H1 (cell line): ENCODE results near the gene NAA10. TPM values are rescaled to one million over a fixed set of nuclear protein-coding genes. Genes with fewer than 3 reads are reported as not detected.

ENCODE experiments used
- CTCF ChIA-PET: fragments of 300-600 bp; sonication (Branson Sonifier 250); formaldehyde crosslinking; loops from one replicate; lab custom pipeline; 2021; ENCODE audit not compliant: partially characterized antibody; lab: Charles Lee
- POLR2A ChIA-PET: fragments of 300-600 bp; sonication (Branson Sonifier 250); formaldehyde crosslinking; loops from one replicate; lab custom pipeline; 2021; ENCODE audit warnings: inconsistent platforms; ENCODE audit not compliant: partially characterized antibody; lab: Charles Lee
- DNase-seq, 2 experiments: peaks; one replicate each; pipeline versions ENCODE4 v3.0.0 to v3.0.0-alpha.2; 2010 to 2022; ENCODE audit warnings: low spot score in 2 of 2, low read depth in 1 of 2, mixed read lengths in 1 of 2
- FAIRE-seq: peaks from 2 replicates; lab custom pipeline; 2011; peaks lifted over from hg19 to GRCh38; lab: Jason Lieb, UNC
- H2AFZ ChIP-seq: 2 replicates; pipeline ENCODE4 v1.8.1; 2012; ENCODE audit warnings: low read length, inconsistent platforms
- H2AK5ac ChIP-seq: 2 replicates; pipeline ENCODE4 v1.6.1; 2013; ENCODE audit warnings: low read depth, low read length
- H2BK120ac ChIP-seq: replicated peaks from 2 replicates; pipeline ENCODE3; 2013; ENCODE audit warnings: low read depth, low read length, inconsistent platforms
- H2BK12ac ChIP-seq: 2 replicates; pipeline ENCODE4 v1.6.1; 2013; ENCODE audit warnings: low read depth, low read length
- H2BK15ac ChIP-seq: 2 replicates; pipeline ENCODE4 v1.6.1; 2013; ENCODE audit warnings: low read length
- H2BK20ac ChIP-seq: 2 replicates; pipeline ENCODE4 v1.6.1; 2013; ENCODE audit warnings: low read length
- H2BK5ac ChIP-seq: 2 replicates; pipeline ENCODE4 v1.6.1; 2013; ENCODE audit warnings: low read depth, low read length
- H3K14ac ChIP-seq: 2 replicates; pipeline ENCODE4 v1.6.1; 2013; ENCODE audit warnings: inconsistent platforms; ENCODE audit not compliant: insufficient read length
- H3K18ac ChIP-seq: 2 replicates; pipeline ENCODE4 v1.6.1; 2013; ENCODE audit warnings: low read length; ENCODE audit errors: extremely low read depth
- H3K23ac ChIP-seq: 2 replicates; pipeline ENCODE4 v1.6.1; 2013; ENCODE audit warnings: inconsistent platforms; ENCODE audit not compliant: insufficient read length
- H3K23me2 ChIP-seq: 2 replicates; pipeline ENCODE4 v1.6.1; 2013; ENCODE audit warnings: low read depth, low read length
- H3K27ac ChIP-seq: 2 replicates; pipeline ENCODE4 v1.6.1; 2011; ENCODE audit warnings: low read depth, low read length, inconsistent platforms
- H3K27me3 ChIP-seq, 4 experiments: replicated peaks in 1 of 4; 1 replicate in 1 of 4; 2 replicates in 3 of 4; pipeline versions ENCODE4 v1.6.1 to v1.8.1; 2011 to 2013; ENCODE audit warnings: low read length in 3 of 4, mild to moderate bottlenecking in 3 of 4, inconsistent platforms in 2 of 4, mixed read lengths in 2 of 4, moderate library complexity in 1 of 4; ENCODE audit not compliant: control insufficient read depth in 3 of 4, insufficient read depth in 3 of 4; ENCODE audit errors: extremely low read depth in 1 of 4
- H3K36me3 ChIP-seq, 4 experiments: 2 replicates each; pipeline versions ENCODE4 v1.6.1 to v1.8.1; 2011 to 2013; ENCODE audit warnings: mild to moderate bottlenecking in 4 of 4, low read length in 3 of 4, moderate library complexity in 2 of 4, control low read depth in 1 of 4, inconsistent platforms in 1 of 4; ENCODE audit not compliant: insufficient read depth in 4 of 4, control insufficient read depth in 2 of 4
- H3K4ac ChIP-seq: replicated peaks from 2 replicates; pipeline ENCODE3; 2013; ENCODE audit warnings: low read length, low read depth, mixed read lengths, inconsistent platforms; ENCODE audit not compliant: insufficient read length
- H3K4me1 ChIP-seq, 4 experiments: replicated peaks in 1 of 4; 1 replicate in 1 of 4; 2 replicates in 3 of 4; pipeline versions ENCODE4 v1.6.1 to v1.8.1; 2011 to 2013; ENCODE audit warnings: low read length in 3 of 4, inconsistent platforms in 2 of 4, mixed read lengths in 1 of 4; ENCODE audit not compliant: insufficient read depth in 4 of 4, control insufficient read depth in 3 of 4
- H3K4me2 ChIP-seq, 2 experiments: 2 replicates each; pipeline versions ENCODE4 v1.6.1 to v1.8.1; 2011 to 2013; ENCODE audit warnings: low read depth in 2 of 2, low read length in 2 of 2, control low read depth in 1 of 2, inconsistent platforms in 1 of 2, mild to moderate bottlenecking in 1 of 2; ENCODE audit not compliant: insufficient read depth in 1 of 2
- H3K4me3 ChIP-seq, 4 experiments: fragments of 200-600, 300-600 bp in 1 of 4; sonication (generic), shearing (Covaris generic), sonication (Bioruptor Twin) in 1 of 4; 2 replicates each; pipeline versions ENCODE4 v1.5.1 to v1.8.1; 2011 to 2016; ENCODE audit warnings: low read length in 4 of 4, low read depth in 3 of 4, control low read depth in 2 of 4, inconsistent platforms in 2 of 4, mild to moderate bottlenecking in 2 of 4, mixed read lengths in 1 of 4, moderate library complexity in 1 of 4; ENCODE audit not compliant: insufficient read depth in 2 of 4; ENCODE audit errors: extremely low read depth in 1 of 4
- H3K56ac ChIP-seq: replicated peaks from 2 replicates; pipeline ENCODE3; 2013; ENCODE audit warnings: low read depth, mild to moderate bottlenecking, mixed read lengths, low read length, inconsistent platforms; ENCODE audit not compliant: insufficient read length
- H3K79me1 ChIP-seq: 2 replicates; pipeline ENCODE4 v1.6.1; 2013; ENCODE audit warnings: low read depth, low read length, control low read depth
- H3K79me2 ChIP-seq, 2 experiments: 2 replicates each; pipeline versions ENCODE4 v1.6.1 to v1.8.1; 2012 to 2013; ENCODE audit warnings: low read length in 2 of 2, mild to moderate bottlenecking in 2 of 2, inconsistent platforms in 1 of 2; ENCODE audit not compliant: insufficient read depth in 2 of 2, control insufficient read depth in 1 of 2
- H3K9ac ChIP-seq, 4 experiments: replicated peaks in 1 of 4; 1 replicate in 1 of 4; 2 replicates in 3 of 4; pipeline versions ENCODE4 v1.6.1 to v1.8.1; 2011 to 2013; ENCODE audit warnings: low read depth in 3 of 4, low read length in 3 of 4, control low read depth in 2 of 4, mild to moderate bottlenecking in 2 of 4, moderate library complexity in 2 of 4, inconsistent platforms in 1 of 4; ENCODE audit errors: extremely low read depth in 1 of 4
- H3K9me3 ChIP-seq, 2 experiments: 2 replicates each; pipeline versions ENCODE4 v1.6.1 to v1.8.1; 2012 to 2013; ENCODE audit warnings: mild to moderate bottlenecking in 2 of 2, moderate library complexity in 2 of 2, control low read depth in 1 of 2, inconsistent platforms in 1 of 2, low read depth in 1 of 2, low read length in 1 of 2, mixed read lengths in 1 of 2; ENCODE audit not compliant: insufficient read depth in 2 of 2
- H4K20me1 ChIP-seq, 2 experiments: replicated peaks in 1 of 2; 2 replicates each; pipeline versions ENCODE3 to v1.8.1; 2011 to 2013; ENCODE audit warnings: inconsistent platforms in 2 of 2, low read length in 2 of 2, mild to moderate bottlenecking in 1 of 2; ENCODE audit not compliant: insufficient read depth in 2 of 2, control insufficient read depth in 1 of 2
- H4K5ac ChIP-seq: 2 replicates; pipeline ENCODE4 v1.6.1; 2013; ENCODE audit warnings: low read length, low read depth, mixed read lengths, inconsistent platforms; ENCODE audit not compliant: insufficient read length
- H4K8ac ChIP-seq: 2 replicates; pipeline ENCODE4 v1.8.0; 2013; ENCODE audit warnings: mild to moderate bottlenecking, moderate library complexity, low read length, inconsistent platforms; ENCODE audit not compliant: insufficient read depth; ENCODE audit errors: extremely low read depth
- H4K91ac ChIP-seq: replicated peaks from 2 replicates; pipeline ENCODE3; 2013; ENCODE audit warnings: low read length, mixed read lengths, inconsistent platforms; ENCODE audit not compliant: insufficient read length
- JUND ChIP-seq: IDR thresholded peaks from 2 replicates; pipeline ENCODE4 v1.6.1; 2011; ENCODE audit warnings: mild to moderate bottlenecking, improper control_type of control experiment, low read length
- WGBS, 2 experiments: shearing (Covaris generic) in 1 of 2; methylation state at CpG; one replicate each; pipeline versions ENCODE4 v1.1.6 to v1.1.7; 2013 to 2015; ENCODE audit warnings: low lambda C conversion rate in 2 of 2, mixed read lengths in 2 of 2, inconsistent platforms in 1 of 2, low coverage in 1 of 2, missing lambda C conversion rate in 1 of 2; ENCODE audit not compliant: insufficient replicate concordance in 2 of 2, insufficient coverage in 1 of 2, insufficient read length in 1 of 2; ENCODE audit errors: extremely low coverage in 1 of 2, missing lambda C conversion rate in 1 of 2; 5-methylcytosine and 5-hydroxymethylcytosine counted together
- polyA plus RNA-seq, 7 experiments: library from polyadenylated mRNA; depleted of rRNA in 3 of 7; stranded (reverse) in 5 of 7; unstranded in 2 of 7; fragments of >200 nt in 5 of 7; fragments of 200-250 nt in 2 of 7; gene quantifications; 1 replicate in 5 of 7; 2 replicates in 1 of 7; 4 replicates in 1 of 7; pipeline versions ENCODE4 v1.2.1 to v1.2.3, GENCODE V29; 2011 to 2013; ENCODE audit warnings: missing spikeins in 2 of 7, mixed read lengths in 2 of 7
- total RNA-seq: library from RNA; stranded (reverse); fragmentation: NEBNext Ultra II Directional; extraction: Animal tissue kit (Norgen Biotek cat#: 25700); gene quantifications from 2 replicates; pipeline ENCODE4 v1.2.1, GENCODE V29; 2021
- TF ChIP-seq, protein P1 (sequence below), 3 experiments: IDR thresholded peaks; 1 replicate in 2 of 3; 2 replicates in 1 of 3; pipeline versions ENCODE4 v1.5.1 to v1.6.1; 2011; ENCODE audit warnings: low read length in 3 of 3, mild to moderate bottlenecking in 3 of 3, inconsistent platforms in 2 of 3, low read depth in 1 of 3, moderate library complexity in 1 of 3; ENCODE audit not compliant: insufficient read depth in 1 of 3; ENCODE audit errors: control extremely low read depth in 1 of 3

NAA10 gene
- total and polyA plus RNA-seq, 2 of the 8 experiments (the other 6 are each of a cell fraction or from before 2014, with no cell fraction given) = 80.4 to 98.8 TPM

DNA sequence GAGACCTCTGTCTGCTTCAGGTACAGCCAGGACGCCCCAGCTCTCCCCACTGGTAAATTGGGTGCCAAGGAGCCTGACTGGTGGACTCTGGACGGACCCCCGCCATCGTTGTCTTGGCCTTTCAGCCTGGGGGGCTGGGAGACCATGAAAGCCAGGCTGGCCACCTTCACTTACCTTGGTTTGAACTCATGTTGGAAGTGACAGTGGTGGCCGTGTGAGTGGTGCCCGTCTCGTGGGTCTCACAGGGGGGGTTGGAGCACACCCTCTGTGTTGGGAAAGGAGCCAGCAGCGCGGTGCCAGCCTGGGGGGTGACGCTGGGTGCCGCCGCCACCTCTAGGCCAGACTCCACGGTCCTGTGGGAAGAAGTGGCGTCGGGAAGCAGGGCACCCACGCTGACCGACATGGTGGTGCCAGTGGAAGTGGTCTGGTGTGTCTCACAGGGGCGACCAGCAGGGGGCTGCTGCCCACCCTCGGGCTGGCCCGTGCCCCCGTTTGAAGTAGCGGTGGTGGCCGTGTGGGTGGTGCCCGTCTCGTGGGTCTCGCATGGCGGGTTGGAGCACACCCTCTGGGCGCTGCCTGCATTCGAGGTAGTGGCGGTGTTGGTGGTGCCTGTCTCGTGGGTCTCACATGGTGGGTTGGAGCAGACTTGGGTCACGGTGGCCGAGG, 19.2 kb upstream of the NAA10 start:
- H4K91ac ChIP-seq = no peak overlapping the region
- H4K20me1 ChIP-seq = peaks cover 2 to 6% of the 10 kb centered on the region in 2 experiments
- no peak overlapping the region for H3K56ac ChIP-seq
- no peak overlapping the region for H4K5ac ChIP-seq
- DNase-seq (no peak), FAIRE-seq (no peak)
- H2AK5ac ChIP-seq = no peak overlapping the region
- no peak overlapping the region for H3K4me3 ChIP-seq
- no peak overlapping the region for H2BK12ac ChIP-seq
- CTCF ChIA-PET = interaction anchor here (0.6 to 11.1 kb wide), 5 partner anchors 9 to 111 kb away, joined by 3 to 272 read pairs (median 3); partner anchors contain the start of genes ARHGAP4 and NAA10
- no peaks in the 10 kb centered on the region for H3K23me2 ChIP-seq
- H3K4me2 ChIP-seq = no peak overlapping the region
- H3K9ac ChIP-seq = no peak overlapping the region
- no peak overlapping the region for H3K4ac ChIP-seq
- no peak overlapping the region for H3K27ac ChIP-seq
- H4K8ac ChIP-seq = 0 out of 2 replicates have a peak overlapping the region, but pooled peaks have one; percentile 5
- 97% methylated on average over 21 of the region's 33 CpGs; no CpG with 5 or more reads in 1 of the 2 experiments for WGBS, 2 experiments
- no peak overlapping the region for H2BK120ac ChIP-seq
- TF ChIP-seq, protein P1, sequence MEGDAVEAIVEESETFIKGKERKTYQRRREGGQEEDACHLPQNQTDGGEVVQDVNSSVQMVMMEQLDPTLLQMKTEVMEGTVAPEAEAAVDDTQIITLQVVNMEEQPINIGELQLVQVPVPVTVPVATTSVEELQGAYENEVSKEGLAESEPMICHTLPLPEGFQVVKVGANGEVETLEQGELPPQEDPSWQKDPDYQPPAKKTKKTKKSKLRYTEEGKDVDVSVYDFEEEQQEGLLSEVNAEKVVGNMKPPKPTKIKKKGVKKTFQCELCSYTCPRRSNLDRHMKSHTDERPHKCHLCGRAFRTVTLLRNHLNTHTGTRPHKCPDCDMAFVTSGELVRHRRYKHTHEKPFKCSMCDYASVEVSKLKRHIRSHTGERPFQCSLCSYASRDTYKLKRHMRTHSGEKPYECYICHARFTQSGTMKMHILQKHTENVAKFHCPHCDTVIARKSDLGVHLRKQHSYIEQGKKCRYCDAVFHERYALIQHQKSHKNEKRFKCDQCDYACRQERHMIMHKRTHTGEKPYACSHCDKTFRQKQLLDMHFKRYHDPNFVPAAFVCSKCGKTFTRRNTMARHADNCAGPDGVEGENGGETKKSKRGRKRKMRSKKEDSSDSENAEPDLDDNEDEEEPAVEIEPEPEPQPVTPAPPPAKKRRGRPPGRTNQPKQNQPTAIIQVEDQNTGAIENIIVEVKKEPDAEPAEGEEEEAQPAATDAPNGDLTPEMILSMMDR (IDR thresholded peaks at IDR 0.05; ENCODE audit: control extremely low read depth in 1 of 3, insufficient read depth in 1 of 3, low read depth in 1 of 3, low read length in 3 of 3) = peak in 1 of 3 experiments; percentile 2; a peak in 1 of 4 replicates
- TF ChIP-seq JUND = no peak
- POLR2A ChIA-PET = interaction anchor here (1.0 to 1.4 kb wide), 2 partner anchors 17 to 19 kb away, joined by 3 read pairs; partner anchors contain the start of genes HCFC1 and TMEM187
- H2BK20ac ChIP-seq = no peak overlapping the region
- H3K79me1 ChIP-seq = no peaks in the 10 kb centered on the region
- peaks cover 29 to 90% (median 59%) of the 10 kb centered on the region in 4 experiments; a peak in 7 of 8 replicates for H3K36me3 ChIP-seq
- H2BK5ac ChIP-seq = no peak overlapping the region
- H3K27me3 ChIP-seq = no peaks in the 10 kb centered on the region
- H3K14ac ChIP-seq = no peak overlapping the region
- no peaks in the 10 kb centered on the region for H3K79me2 ChIP-seq
- H2BK15ac ChIP-seq = no peak overlapping the region
- no peaks in the 10 kb centered on the region for H3K9me3 ChIP-seq
- no peak overlapping the region for H3K18ac ChIP-seq
- H3K23ac ChIP-seq = no peak overlapping the region
- peaks cover 0 to 5% (median 0%) of the 10 kb centered on the region in 4 experiments; a peak in 1 of 7 replicates for H3K4me1 ChIP-seq
- H2AFZ ChIP-seq = no peak overlapping the region
